GM23338 (cell line): ENCODE results near the gene BEND5. TPM values are rescaled to one million over a fixed set of nuclear protein-coding genes. Genes with fewer than 3 reads are reported as not detected.
A peak's percentile ranks its signal among the peaks of the same experiment; 100 is the strongest.

Experiments used
- ATAC-seq: fragments of 200-7000 bp; cut with Tn5 transposase; 3 replicates; pipeline ENCODE4 v1.9.1; 2020
- DNase-seq: peaks from one replicate; pipeline ENCODE4 v3.0.0-alpha.2; 2015; ENCODE audit warnings: low spot score
- H2AFZ ChIP-seq: fragments of 200-600 bp; sonication (generic); 2 replicates; pipeline ENCODE4 v1.8.0; 2016; ENCODE audit warnings: antibody characterized with exemption, mild to moderate bottlenecking, moderate library complexity
- H3F3A ChIP-seq: fragments of 200-600 bp; sonication (generic); replicated peaks from 2 replicates; pipeline ENCODE4 v1.8.0; 2017; ENCODE audit warnings: antibody characterized with exemption, mixed run types, low read depth
- H3K27ac ChIP-seq: fragments of 200-600 bp; sonication (generic); 2 replicates; pipeline ENCODE4 v1.6.1; 2016; ENCODE audit warnings: low read depth
- H3K27me3 ChIP-seq: fragments of 200-600 bp; sonication (generic); 2 replicates; pipeline ENCODE4 v1.8.0; 2016; ENCODE audit warnings: mild to moderate bottlenecking, mixed run types, moderate library complexity; ENCODE audit not compliant: insufficient read depth
- H3K36me3 ChIP-seq: fragments of 200-600 bp; sonication (generic); 2 replicates; pipeline ENCODE4 v1.8.0; 2016; ENCODE audit warnings: mild to moderate bottlenecking; ENCODE audit not compliant: insufficient read depth
- H3K4me1 ChIP-seq: fragments of 200-600 bp; sonication (generic); 2 replicates; pipeline ENCODE4 v1.8.0; 2016; ENCODE audit warnings: mild to moderate bottlenecking, moderate library complexity; ENCODE audit not compliant: insufficient read depth
- H3K4me2 ChIP-seq: fragments of 200-600 bp; sonication (generic); 2 replicates; pipeline ENCODE4 v1.7.1; 2017; ENCODE audit warnings: mixed run types
- H3K4me3 ChIP-seq: fragments of 200-600 bp; sonication (generic); 2 replicates; pipeline ENCODE4 v1.6.1; 2016; ENCODE audit warnings: mixed run types
- H3K79me2 ChIP-seq: fragments of 200-600 bp; sonication (generic); replicated peaks from 2 replicates; pipeline ENCODE4 v1.8.0; 2017; ENCODE audit warnings: mild to moderate bottlenecking; ENCODE audit not compliant: insufficient read depth
- H3K9me2 ChIP-seq: fragments of 200-600 bp; sonication (generic); 2 replicates; pipeline ENCODE4 v1.8.0; 2017; ENCODE audit not compliant: insufficient read depth
- H4K20me1 ChIP-seq: fragments of 200-600 bp; sonication (generic); replicated peaks from 2 replicates; pipeline ENCODE4 v1.8.0; 2017; ENCODE audit warnings: mild to moderate bottlenecking; ENCODE audit not compliant: insufficient read depth
- H3K27ac Mint-ChIP-seq: 2 replicates; pipeline ENCODE4 v1.8.0; 2020; ENCODE audit warnings: inconsistent platforms, mild to moderate bottlenecking, moderate library complexity, mixed read lengths
- H3K27me3 Mint-ChIP-seq: 3 replicates; pipeline ENCODE4 v1.8.0; 2022; ENCODE audit warnings: low read depth, mild to moderate bottlenecking, moderate library complexity, mixed read lengths, inconsistent platforms; ENCODE audit not compliant: insufficient read depth, poor library complexity
- H3K36me3 Mint-ChIP-seq: 3 replicates; pipeline ENCODE4 v1.8.0; 2021; ENCODE audit warnings: low read depth, mild to moderate bottlenecking, inconsistent platforms, moderate library complexity, mixed read lengths
- H3K4me1 Mint-ChIP-seq: 3 replicates; pipeline ENCODE4 v1.8.0; 2020; ENCODE audit warnings: mild to moderate bottlenecking, inconsistent platforms, mixed read lengths
- H3K4me3 Mint-ChIP-seq: 3 replicates; pipeline ENCODE4 v1.8.0; 2021; ENCODE audit warnings: moderate library complexity, mild to moderate bottlenecking, inconsistent platforms, mixed read lengths
- H3K9me3 Mint-ChIP-seq: 3 replicates; pipeline ENCODE4 v1.8.0; 2020; ENCODE audit warnings: moderate library complexity, mild to moderate bottlenecking, inconsistent platforms, mixed read lengths
- CREB1 ChIP-seq: fragments of 250-450 bp; sonication (Bioruptor Pico); IDR thresholded peaks from 2 replicates; pipeline ENCODE4 v1.5.0; 2020; ENCODE audit warnings: low read depth, mild to moderate bottlenecking, moderate library complexity
- ETS1 ChIP-seq: IDR thresholded peaks from 2 replicates; pipeline ENCODE4 v1.6.1; 2016; ENCODE audit warnings: antibody characterized with exemption
- EZH2phosphoT487 ChIP-seq: fragments of 200-600 bp; sonication (generic); IDR thresholded peaks from one replicate; pipeline ENCODE4 v1.8.1; 2018; ENCODE audit warnings: antibody characterized with exemption; ENCODE audit not compliant: unreplicated experiment
- NANOG ChIP-seq: IDR thresholded peaks from 2 replicates; pipeline ENCODE4 v1.6.1; 2016; ENCODE audit warnings: antibody characterized with exemption, borderline replicate concordance
- STAT1 ChIP-seq: IDR thresholded peaks from one replicate; pipeline ENCODE4 v1.6.1; 2016; ENCODE audit warnings: antibody characterized with exemption; ENCODE audit not compliant: unreplicated experiment
- ZNF114 ChIP-seq: fragments of 250-450 bp; sonication (Bioruptor Pico); IDR thresholded peaks from 2 replicates; pipeline ENCODE4 v1.5.0; 2020; ENCODE audit warnings: mild to moderate bottlenecking, moderate library complexity
- ZNF331 ChIP-seq: fragments of 250-450 bp; sonication (Bioruptor Pico); IDR thresholded peaks from 2 replicates; pipeline ENCODE4 v1.5.0; 2020; ENCODE audit warnings: low read depth, mild to moderate bottlenecking, moderate library complexity
- polyA plus RNA-seq: library from polyadenylated mRNA; unstranded; fragments of >200 nt; fragmentation: Nextera tagmentation; extraction: Ambion mirVana; gene quantifications from 2 replicates; pipeline ENCODE4 v1.2.1, GENCODE V29; 2016
- total RNA-seq: library from RNA; depleted of rRNA; stranded (reverse); fragments of >200 nt; shearing (Covaris generic); gene quantifications from 2 replicates; pipeline ENCODE4 v1.2.3, GENCODE V29; 2014
- TF ChIP-seq, protein P1 (sequence below), 2 experiments: fragments of 200-600 bp in 1 of 2; sonication (generic) in 1 of 2; conservative IDR thresholded peaks; 2 replicates each; pipeline versions ENCODE4 v1.5.1 to v1.6.1; 2016 to 2017; ENCODE audit warnings: antibody characterized with exemption in 2 of 2, low read depth in 2 of 2, mild to moderate bottlenecking in 2 of 2, moderate library complexity in 1 of 2

Gene BEND5
- total and polyA plus RNA-seq, 2 experiments from 2014 or later = 6.8 to 12.3 TPM

- TF ChIP-seq EZH2phosphoT487 = no peak
- TF ChIP-seq ETS1 = no peak
- no peak for TF ChIP-seq STAT1
- no peak for TF ChIP-seq ZNF331 (CRISPR knock-in tag)
These were observed 60.8 kb downstream of the BEND5 start (continued) for GRCh38 chr1:48715921-48716320.

GRCh38 chr1:48710915-48711314 lies 65.8 kb downstream of the BEND5 start:
- H3K4me2 ChIP-seq = no peak overlapping the region
- Mint-ChIP-seq H3K4me3 (no peak overlapping the region), H3K27ac (no peak overlapping the region)

DNA sequence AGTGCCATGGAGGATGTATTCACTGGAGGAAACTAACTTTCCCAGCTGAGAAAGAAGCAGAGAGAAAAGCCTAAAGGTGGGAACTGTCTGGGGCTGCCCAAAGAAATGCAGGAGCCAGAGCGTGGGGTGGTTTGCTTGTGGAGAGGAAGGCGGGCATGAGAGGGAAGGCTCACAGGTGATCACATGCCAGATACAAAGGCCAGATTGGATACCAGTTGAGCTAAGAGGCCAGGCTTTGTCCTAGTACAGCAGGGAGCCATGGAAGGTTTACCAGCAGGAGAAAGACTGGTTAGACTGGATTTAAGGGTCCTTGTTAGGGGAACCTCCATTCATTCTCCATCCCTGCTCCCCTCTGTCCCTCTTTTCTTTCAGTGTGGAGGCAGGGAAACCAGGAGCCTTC lies 66.4 kb downstream of the BEND5 start:
- Histone ChIP-seq H3F3A (no peaks in the 10 kb centered on the region), H3K4me3 (no peak overlapping the region), H3K4me2 (0 out of 2 replicates have a peak overlapping the region, but pooled peaks have one; percentile 57), H3K36me3 (no peaks in the 10 kb centered on the region), H4K20me1 (no peaks in the 10 kb centered on the region), H3K9me2 (no peaks in the 10 kb centered on the region), H3K27ac (no peak overlapping the region), H3K79me2 (no peaks in the 10 kb centered on the region), H3K4me1 (no peaks in the 10 kb centered on the region), H2AFZ (peak overlapping the region; percentile 80), H3K27me3 (no peaks in the 10 kb centered on the region)
- no peaks in the 10 kb centered on the region for H3K36me3 Mint-ChIP-seq
- H3K27me3 Mint-ChIP-seq = peaks cover 14% of the 10 kb centered on the region
- H3K4me3 Mint-ChIP-seq = peak overlapping the region; percentile 2; the same call in 1 of the 3 replicates
- peak overlapping the region; percentile 76 for H3K27ac Mint-ChIP-seq
- DNase-seq (peak; percentile 51), ATAC-seq (peak; percentile 97)
- TF ChIP-seq CREB1 (CRISPR knock-in tag) = no peak
- TF ChIP-seq, protein P1, sequence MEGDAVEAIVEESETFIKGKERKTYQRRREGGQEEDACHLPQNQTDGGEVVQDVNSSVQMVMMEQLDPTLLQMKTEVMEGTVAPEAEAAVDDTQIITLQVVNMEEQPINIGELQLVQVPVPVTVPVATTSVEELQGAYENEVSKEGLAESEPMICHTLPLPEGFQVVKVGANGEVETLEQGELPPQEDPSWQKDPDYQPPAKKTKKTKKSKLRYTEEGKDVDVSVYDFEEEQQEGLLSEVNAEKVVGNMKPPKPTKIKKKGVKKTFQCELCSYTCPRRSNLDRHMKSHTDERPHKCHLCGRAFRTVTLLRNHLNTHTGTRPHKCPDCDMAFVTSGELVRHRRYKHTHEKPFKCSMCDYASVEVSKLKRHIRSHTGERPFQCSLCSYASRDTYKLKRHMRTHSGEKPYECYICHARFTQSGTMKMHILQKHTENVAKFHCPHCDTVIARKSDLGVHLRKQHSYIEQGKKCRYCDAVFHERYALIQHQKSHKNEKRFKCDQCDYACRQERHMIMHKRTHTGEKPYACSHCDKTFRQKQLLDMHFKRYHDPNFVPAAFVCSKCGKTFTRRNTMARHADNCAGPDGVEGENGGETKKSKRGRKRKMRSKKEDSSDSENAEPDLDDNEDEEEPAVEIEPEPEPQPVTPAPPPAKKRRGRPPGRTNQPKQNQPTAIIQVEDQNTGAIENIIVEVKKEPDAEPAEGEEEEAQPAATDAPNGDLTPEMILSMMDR (conservative IDR thresholded peaks at IDR 0.05; ENCODE audit: low read depth in 2 of 2) = no peak
- TF ChIP-seq ZNF114 (CRISPR knock-in tag) = no peak
- no peak for TF ChIP-seq NANOG
- peaks cover 14% of the 10 kb centered on the region for H3K4me1 Mint-ChIP-seq
- no peaks in the 10 kb centered on the region for H3K9me3 Mint-ChIP-seq

More at GRCh38 chr1:48710915-48711314, 65.8 kb downstream of the BEND5 start:
- no peak for ATAC-seq
- no peak for TF ChIP-seq NANOG
- TF ChIP-seq, protein P1 (conservative IDR thresholded peaks at IDR 0.05; ENCODE audit: low read depth in 2 of 2) = no peak
- H3K4me1 Mint-ChIP-seq = peaks cover 14% of the 10 kb centered on the region
- no peaks in the 10 kb centered on the region for H3K9me2 ChIP-seq
- H3K36me3 Mint-ChIP-seq = no peaks in the 10 kb centered on the region
- H3K79me2 ChIP-seq = no peaks in the 10 kb centered on the region
- no peak overlapping the region for H2AFZ ChIP-seq
- H3K36me3 ChIP-seq = no peaks in the 10 kb centered on the region
- H3K4me1 ChIP-seq = no peaks in the 10 kb centered on the region
- H3F3A ChIP-seq = no peaks in the 10 kb centered on the region
- DNase-seq = no peak
- no peaks in the 10 kb centered on the region for H3K9me3 Mint-ChIP-seq
- H3K4me3 ChIP-seq = no peak overlapping the region
- no peaks in the 10 kb centered on the region for H3K27me3 ChIP-seq
- peaks cover 14% of the 10 kb centered on the region for H3K27me3 Mint-ChIP-seq
- no peaks in the 10 kb centered on the region for H4K20me1 ChIP-seq
- H3K27ac ChIP-seq = no peak overlapping the region
